ENCODE results near the gene NEU4. TPM values are rescaled to one million over a fixed set of nuclear protein-coding genes. Genes with fewer than 3 reads are reported as not detected.

Gene NEU4
- total RNA-seq, 1 experiment from 2014 or later: 0.70 TPM

GRCh38 chr2:241797441-241798080 lies 11.4 kb upstream of the NEU4 start:
- H3K27ac ChIP-seq (ENCODE audit: insufficient read length, low read depth, low read length): no peak overlapping the region
- no peak overlapping the region for H3K9ac ChIP-seq (ENCODE audit: extremely low read depth, insufficient read length, low read length)
- no peak overlapping the region for H2BK120ac ChIP-seq (ENCODE audit: low read depth, low read length, poor library complexity, severe bottlenecking)
- no peak overlapping the region for H4K91ac ChIP-seq (ENCODE audit: insufficient read length, low read depth, low read length)
- H3K56ac ChIP-seq (ENCODE audit: insufficient read length, low read depth, low read length): no peak overlapping the region
- no peak overlapping the region for H2BK15ac ChIP-seq (ENCODE audit: low read depth, low read length)
- DNase-seq: no peak
- no peak overlapping the region for H3K4me2 ChIP-seq (ENCODE audit: insufficient read depth, insufficient read length, low read length)
- no peak overlapping the region for H2BK12ac ChIP-seq (ENCODE audit: insufficient read length, low read depth, low read length)
- H2BK5ac ChIP-seq (ENCODE audit: insufficient read length, low read length): no peak overlapping the region
- H4K8ac ChIP-seq (replicated peaks; ENCODE audit: insufficient read length, low read depth, low read length): no peak overlapping the region
- H3K14ac ChIP-seq (ENCODE audit: insufficient read depth, low read length): no peak overlapping the region; the same call in 1 of the 2 replicates
- no peak overlapping the region for H2AFZ ChIP-seq (ENCODE audit: low read length)
- H3T11ph ChIP-seq (ENCODE audit: low read length): no peak overlapping the region
- no peak overlapping the region for H3K23ac ChIP-seq (ENCODE audit: insufficient read length, low read depth, low read length)
- H2AK5ac ChIP-seq (ENCODE audit: insufficient read length, low read length): no peak overlapping the region
- no peaks in the 10 kb centered on the region for H3K9me3 ChIP-seq (ENCODE audit: control insufficient read depth, low read depth, low read length)
- TF ChIP-seq CTCF (conservative IDR thresholded peaks at IDR 0.05): no peak
- H3K4me1 ChIP-seq (ENCODE audit: insufficient read depth, low read length): no peaks in the 10 kb centered on the region
- H3K4ac ChIP-seq (ENCODE audit: low read depth, low read length): no peak overlapping the region
- Mint-ChIP-seq H3K36me3 (ENCODE audit: insufficient read depth in 1 of 3, low read depth in 3 of 3) (peaks cover 0 to 3% (median 0%) of the 10 kb centered on the region in 3 experiments; a peak in 1 of 7 replicates), H3K9me3 (peaks cover 6 to 8% of the 10 kb centered on the region in 2 experiments; a peak in 4 of 5 replicates), H3K4me3 (no peak overlapping the region), H3K4me1 (peaks cover 9 to 23% of the 10 kb centered on the region in 2 experiments), H3K27me3 (ENCODE audit: low read depth) (peaks cover 1% of the 10 kb centered on the region), H3K27ac (no peak overlapping the region)
- no peaks in the 10 kb centered on the region for H3K79me2 ChIP-seq (ENCODE audit: insufficient read depth, low read length)
- H4K20me1 ChIP-seq (ENCODE audit: control insufficient read depth, insufficient read depth, insufficient read length): no peaks in the 10 kb centered on the region
- H3K27me3 ChIP-seq (ENCODE audit: insufficient read depth, low read length): no peaks in the 10 kb centered on the region
- H3K79me1 ChIP-seq (ENCODE audit: insufficient read depth, low read depth, low read length, poor library complexity, severe bottlenecking): no peaks in the 10 kb centered on the region
- WGBS (ENCODE audit: extremely low coverage, insufficient read length, low lambda C conversion rate): no CpG with 5 or more reads among the region's 19 CpGs
- H3K18ac ChIP-seq (ENCODE audit: insufficient read length, low read depth, low read length): no peak overlapping the region
- H3K23me2 ChIP-seq (ENCODE audit: insufficient read length, low read depth, low read length, poor library complexity, severe bottlenecking): no peaks in the 10 kb centered on the region
- no peak overlapping the region for H4K5ac ChIP-seq (ENCODE audit: insufficient read length, low read depth, low read length)
- no peak overlapping the region for H2BK20ac ChIP-seq (ENCODE audit: low read depth, low read length, poor library complexity, severe bottlenecking)
